Measurements from ENCODE around the gene RALGAPA2.

DNA sequence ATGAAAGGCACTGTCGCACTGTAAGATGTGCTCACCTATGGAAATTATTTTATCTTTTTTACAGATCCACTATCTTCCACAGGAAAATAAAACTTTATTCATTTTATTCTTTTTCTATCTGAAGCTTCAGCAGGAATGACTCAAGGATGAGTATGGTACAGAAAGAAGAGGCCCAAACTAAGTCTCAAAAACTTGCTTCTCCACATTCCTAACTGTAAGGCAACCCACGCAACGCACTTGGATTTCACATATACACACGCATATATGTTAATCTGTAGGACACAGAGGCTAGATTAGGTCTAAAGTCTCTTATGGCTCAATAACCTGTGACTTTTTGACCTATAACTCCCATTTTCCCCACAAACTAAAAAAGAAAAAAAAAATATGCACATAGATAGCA is 81.9 kb downstream of the RALGAPA2 start:
- TF ChIP-seq, protein P1, sequence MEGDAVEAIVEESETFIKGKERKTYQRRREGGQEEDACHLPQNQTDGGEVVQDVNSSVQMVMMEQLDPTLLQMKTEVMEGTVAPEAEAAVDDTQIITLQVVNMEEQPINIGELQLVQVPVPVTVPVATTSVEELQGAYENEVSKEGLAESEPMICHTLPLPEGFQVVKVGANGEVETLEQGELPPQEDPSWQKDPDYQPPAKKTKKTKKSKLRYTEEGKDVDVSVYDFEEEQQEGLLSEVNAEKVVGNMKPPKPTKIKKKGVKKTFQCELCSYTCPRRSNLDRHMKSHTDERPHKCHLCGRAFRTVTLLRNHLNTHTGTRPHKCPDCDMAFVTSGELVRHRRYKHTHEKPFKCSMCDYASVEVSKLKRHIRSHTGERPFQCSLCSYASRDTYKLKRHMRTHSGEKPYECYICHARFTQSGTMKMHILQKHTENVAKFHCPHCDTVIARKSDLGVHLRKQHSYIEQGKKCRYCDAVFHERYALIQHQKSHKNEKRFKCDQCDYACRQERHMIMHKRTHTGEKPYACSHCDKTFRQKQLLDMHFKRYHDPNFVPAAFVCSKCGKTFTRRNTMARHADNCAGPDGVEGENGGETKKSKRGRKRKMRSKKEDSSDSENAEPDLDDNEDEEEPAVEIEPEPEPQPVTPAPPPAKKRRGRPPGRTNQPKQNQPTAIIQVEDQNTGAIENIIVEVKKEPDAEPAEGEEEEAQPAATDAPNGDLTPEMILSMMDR (IDR thresholded peaks at IDR 0.05) = no peak
- no peak for TF ChIP-seq POLR2A (IDR thresholded peaks at IDR 0.05)
